HepG2 (cell line): ENCODE results near the gene RPL41. TPM values are rescaled to one million over a fixed set of nuclear protein-coding genes. Genes with fewer than 3 reads are reported as not detected.

Source experiments
- FOXC1 ChIP-seq: sonication (generic); formaldehyde crosslinking; IDR thresholded peaks from 2 replicates; pipeline ENCODE4 v1.8.0; 2022; ENCODE audit warnings: mild to moderate bottlenecking, missing genetic modification reagents, borderline replicate concordance
- FOXM1 ChIP-seq: sonication (generic); formaldehyde crosslinking; IDR thresholded peaks from 2 replicates; pipeline ENCODE4 v1.5.0; 2020; ENCODE audit warnings: missing genetic modification reagents
- KDM1A ChIP-seq: IDR thresholded peaks from 2 replicates; pipeline ENCODE4 v1.6.1; 2016; ENCODE audit warnings: missing compliant biosample characterization
- MTA3 ChIP-seq: sonication (generic); formaldehyde crosslinking; IDR thresholded peaks from 2 replicates; pipeline ENCODE4 v1.4.0; 2020; ENCODE audit warnings: missing genetic modification reagents
- MTF1 ChIP-seq: sonication (generic); formaldehyde crosslinking; IDR thresholded peaks from 2 replicates; pipeline ENCODE4 v1.5.0; 2020; ENCODE audit warnings: missing genetic modification reagents
- MYNN ChIP-seq: sonication (generic); formaldehyde crosslinking; IDR thresholded peaks from 2 replicates; pipeline ENCODE4 v1.4.0; 2020; ENCODE audit warnings: mild to moderate bottlenecking, low read depth, missing genetic modification reagents
- PHF5A ChIP-seq: IDR thresholded peaks from one replicate; pipeline ENCODE4 v1.6.1; 2018; ENCODE audit warnings: low read depth, missing genetic modification reagents; ENCODE audit not compliant: unreplicated experiment
- RBM22 ChIP-seq: fragments of 200-400 bp; formaldehyde crosslinking; optimal IDR thresholded peaks from 2 replicates; pipeline ENCODE3; 2017; ENCODE audit warnings: mild to moderate bottlenecking, low read length, moderate library complexity
- TAF15 ChIP-seq: fragments of 200-400 bp; formaldehyde crosslinking; IDR thresholded peaks from one replicate; pipeline ENCODE4 v1.6.1; 2018; ENCODE audit warnings: mild to moderate bottlenecking, low read depth, low read length; ENCODE audit not compliant: poor library complexity, severe bottlenecking
- THAP9 ChIP-seq: sonication (generic); formaldehyde crosslinking; IDR thresholded peaks from 2 replicates; pipeline ENCODE4; 2020; ENCODE audit warnings: missing genetic modification reagents, mild to moderate bottlenecking, borderline replicate concordance
- ZBTB3 ChIP-seq: sonication (generic); formaldehyde crosslinking; IDR thresholded peaks from 2 replicates; pipeline ENCODE4 v1.4.0; 2020; ENCODE audit warnings: low read depth, mild to moderate bottlenecking, moderate library complexity, missing genetic modification reagents, borderline replicate concordance
- ZFP37 ChIP-seq: sonication (generic); formaldehyde crosslinking; IDR thresholded peaks from 2 replicates; pipeline ENCODE4 v1.4.0; 2020; ENCODE audit warnings: missing genetic modification reagents, borderline replicate concordance
- ZFYVE20 ChIP-seq: sonication (generic); formaldehyde crosslinking; IDR thresholded peaks from 2 replicates; pipeline ENCODE4 v1.8.0; 2023; ENCODE audit warnings: low read depth, mild to moderate bottlenecking, moderate library complexity, missing genetic modification reagents, borderline replicate concordance
- ZNF687 ChIP-seq: sonication (generic); formaldehyde crosslinking; IDR thresholded peaks from 2 replicates; pipeline ENCODE4 v1.5.1; 2020; ENCODE audit warnings: mild to moderate bottlenecking, missing genetic modification reagents, moderate library complexity
- polyA plus RNA-seq, 8 experiments: library from polyadenylated mRNA; depleted of rRNA in 3 of 8; stranded (reverse) in 7 of 8; unstranded in 1 of 8; fragments of >200 nt; fragmentation: Illumina TruSeq in 4 of 8; extraction: Trizol in 4 of 8; gene quantifications; 2 replicates each; pipeline versions ENCODE4 v1.2.1 to v1.2.3, GENCODE V29; 2011 to 2016; ENCODE audit warnings: low read depth in 4 of 8, missing spikeins in 1 of 8, mixed read lengths in 1 of 8; ENCODE audit not compliant: insufficient read depth in 1 of 8
- total RNA-seq, 5 experiments: library from RNA; depleted of rRNA; stranded (reverse); fragments of >200 nt; fragmentation: Illumina TruSeq; extraction: Trizol; gene quantifications; 2 replicates each; pipeline ENCODE4 v1.2.3, GENCODE V29; 2016; ENCODE audit warnings: low read depth in 1 of 5
- TF ChIP-seq, protein P1 (sequence below): sonication (generic); formaldehyde crosslinking; IDR thresholded peaks from 2 replicates; pipeline ENCODE4 v1.5.1; 2020; ENCODE audit warnings: missing genetic modification reagents, mild to moderate bottlenecking, borderline replicate concordance
- TF ChIP-seq, protein P2 (sequence below): sonication (generic); formaldehyde crosslinking; IDR thresholded peaks from 2 replicates; pipeline ENCODE4 v1.5.0; 2020; ENCODE audit warnings: mild to moderate bottlenecking, missing genetic modification reagents, moderate library complexity

Gene RPL41
- total and polyA plus RNA-seq, 2 of the 13 experiments (the other 11 are each of a cell fraction or from before 2014, with no cell fraction given) = 4,012 to 7,670 TPM

GRCh38 chr12:56129206-56129941 is 12.9 kb downstream of the RPL41 start (continued):
- peak; percentile 26; the same call in 1 of the 2 replicates for TF ChIP-seq MYNN
- no peak for TF ChIP-seq MTA3
- no peak for TF ChIP-seq FOXM1 (CRISPR knock-in tag)
- no peak for TF ChIP-seq THAP9
- TF ChIP-seq MTF1 (CRISPR knock-in tag) = no peak
- TF ChIP-seq ZNF687 = peak; percentile 32; the same call in 1 of the 2 replicates
- TF ChIP-seq TAF15 = no peak
- TF ChIP-seq ZFYVE20 (CRISPR knock-in tag) = no peak
- no peak for TF ChIP-seq ZBTB3
- no peak for TF ChIP-seq KDM1A
- TF ChIP-seq RBM22 = no peak
- TF ChIP-seq PHF5A = no peak
- TF ChIP-seq, protein P1, sequence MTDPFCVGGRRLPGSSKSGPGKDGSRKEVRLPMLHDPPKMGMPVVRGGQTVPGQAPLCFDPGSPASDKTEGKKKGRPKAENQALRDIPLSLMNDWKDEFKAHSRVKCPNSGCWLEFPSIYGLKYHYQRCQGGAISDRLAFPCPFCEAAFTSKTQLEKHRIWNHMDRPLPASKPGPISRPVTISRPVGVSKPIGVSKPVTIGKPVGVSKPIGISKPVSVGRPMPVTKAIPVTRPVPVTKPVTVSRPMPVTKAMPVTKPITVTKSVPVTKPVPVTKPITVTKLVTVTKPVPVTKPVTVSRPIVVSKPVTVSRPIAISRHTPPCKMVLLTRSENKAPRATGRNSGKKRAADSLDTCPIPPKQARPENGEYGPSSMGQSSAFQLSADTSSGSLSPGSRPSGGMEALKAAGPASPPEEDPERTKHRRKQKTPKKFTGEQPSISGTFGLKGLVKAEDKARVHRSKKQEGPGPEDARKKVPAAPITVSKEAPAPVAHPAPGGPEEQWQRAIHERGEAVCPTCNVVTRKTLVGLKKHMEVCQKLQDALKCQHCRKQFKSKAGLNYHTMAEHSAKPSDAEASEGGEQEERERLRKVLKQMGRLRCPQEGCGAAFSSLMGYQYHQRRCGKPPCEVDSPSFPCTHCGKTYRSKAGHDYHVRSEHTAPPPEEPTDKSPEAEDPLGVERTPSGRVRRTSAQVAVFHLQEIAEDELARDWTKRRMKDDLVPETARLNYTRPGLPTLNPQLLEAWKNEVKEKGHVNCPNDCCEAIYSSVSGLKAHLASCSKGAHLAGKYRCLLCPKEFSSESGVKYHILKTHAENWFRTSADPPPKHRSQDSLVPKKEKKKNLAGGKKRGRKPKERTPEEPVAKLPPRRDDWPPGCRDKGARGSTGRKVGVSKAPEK (CRISPR knock-in tag) = 0 out of 2 replicates have a peak, but pooled peaks have one; percentile 61
- no peak for TF ChIP-seq ZFP37 (CRISPR knock-in tag)
- TF ChIP-seq, protein P2, sequence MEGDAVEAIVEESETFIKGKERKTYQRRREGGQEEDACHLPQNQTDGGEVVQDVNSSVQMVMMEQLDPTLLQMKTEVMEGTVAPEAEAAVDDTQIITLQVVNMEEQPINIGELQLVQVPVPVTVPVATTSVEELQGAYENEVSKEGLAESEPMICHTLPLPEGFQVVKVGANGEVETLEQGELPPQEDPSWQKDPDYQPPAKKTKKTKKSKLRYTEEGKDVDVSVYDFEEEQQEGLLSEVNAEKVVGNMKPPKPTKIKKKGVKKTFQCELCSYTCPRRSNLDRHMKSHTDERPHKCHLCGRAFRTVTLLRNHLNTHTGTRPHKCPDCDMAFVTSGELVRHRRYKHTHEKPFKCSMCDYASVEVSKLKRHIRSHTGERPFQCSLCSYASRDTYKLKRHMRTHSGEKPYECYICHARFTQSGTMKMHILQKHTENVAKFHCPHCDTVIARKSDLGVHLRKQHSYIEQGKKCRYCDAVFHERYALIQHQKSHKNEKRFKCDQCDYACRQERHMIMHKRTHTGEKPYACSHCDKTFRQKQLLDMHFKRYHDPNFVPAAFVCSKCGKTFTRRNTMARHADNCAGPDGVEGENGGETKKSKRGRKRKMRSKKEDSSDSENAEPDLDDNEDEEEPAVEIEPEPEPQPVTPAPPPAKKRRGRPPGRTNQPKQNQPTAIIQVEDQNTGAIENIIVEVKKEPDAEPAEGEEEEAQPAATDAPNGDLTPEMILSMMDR (CRISPR knock-in tag) = no peak; the same call in 1 of the 2 replicates
- no peak for TF ChIP-seq FOXC1 (CRISPR knock-in tag)
